A673 (cell line): ENCODE results near the gene JAGN1. TPM values are rescaled to one million over a fixed set of nuclear protein-coding genes. Genes with fewer than 3 reads are reported as not detected.

ENCODE experiments used
- BruUV-seq: library from RNA; stranded (reverse); fragments of 400-500 nt; replicated peaks from 2 replicates; lab custom pipeline; 2021; lab: Mats Ljungman, UMichigan
- CTCF ChIA-PET: fragments of 300-600 bp; sonication (Branson Sonifier 250); formaldehyde crosslinking; loops from one replicate; lab custom pipeline; 2022; ENCODE audit warnings: antibody characterized with exemption; lab: Charles Lee
- POLR2A ChIA-PET: fragments of 300-600 bp; sonication (Branson Sonifier 250); formaldehyde crosslinking; loops from one replicate; lab custom pipeline; 2022; ENCODE audit warnings: antibody characterized with exemption; ENCODE audit not compliant: low non-redundant PET; lab: Charles Lee
- DNase-seq: peaks from one replicate; pipeline ENCODE4 v3.0.0-alpha.2; 2015; ENCODE audit warnings: low spot score
- H3K27ac ChIP-seq: fragments of 200-600 bp; sonication (generic); 2 replicates; pipeline ENCODE4 v1.5.1; 2016; ENCODE audit warnings: mixed run types, low read depth, mild to moderate bottlenecking, mixed read lengths, antibody characterized with exemption, low read length; ENCODE audit not compliant: poor library complexity, severe bottlenecking
- H3K27me3 ChIP-seq: fragments of 200-600 bp; sonication (generic); replicated peaks from 2 replicates; pipeline ENCODE4 v1.6.1; 2017; ENCODE audit warnings: mixed run types, low read depth, mild to moderate bottlenecking, mixed read lengths, antibody characterized with exemption, low read length; ENCODE audit not compliant: insufficient read depth, poor library complexity
- H3K36me3 ChIP-seq: fragments of 200-600 bp; sonication (generic); 2 replicates; pipeline ENCODE4 v1.6.1; 2016; ENCODE audit warnings: mixed run types, mild to moderate bottlenecking, mixed read lengths, antibody characterized with exemption, low read length; ENCODE audit not compliant: insufficient read depth, poor library complexity, severe bottlenecking
- H3K4me1 ChIP-seq: fragments of 200-600 bp; sonication (generic); 2 replicates; pipeline ENCODE4 v1.6.1; 2017; ENCODE audit warnings: mixed run types, mild to moderate bottlenecking, mixed read lengths, antibody characterized with exemption, low read length; ENCODE audit not compliant: insufficient read depth, poor library complexity, severe bottlenecking
- H3K4me3 ChIP-seq: fragments of 200-600 bp; sonication (generic); 2 replicates; pipeline ENCODE4 v1.5.1; 2016; ENCODE audit warnings: low read depth, mixed run types, mild to moderate bottlenecking, mixed read lengths, low read length; ENCODE audit not compliant: poor library complexity, severe bottlenecking
- H3K9me3 ChIP-seq: fragments of 200-600 bp; sonication (generic); 2 replicates; pipeline ENCODE4 v1.6.1; 2016; ENCODE audit warnings: mixed run types, low read depth, mild to moderate bottlenecking, mixed read lengths, antibody characterized with exemption, low read length; ENCODE audit not compliant: poor library complexity, severe bottlenecking
- EZH2 ChIP-seq: fragments of 200-600 bp; sonication (generic); IDR thresholded peaks from 2 replicates; pipeline ENCODE4 v1.6.1; 2017; ENCODE audit warnings: borderline replicate concordance, low read depth, mild to moderate bottlenecking, mixed read lengths, antibody characterized with exemption, low read length; ENCODE audit not compliant: poor library complexity, severe bottlenecking
- intact Hi-C: fragments of 100-400 bp; cut with micrococcal nuclease; formaldehyde crosslinking; loops from one replicate; pipeline ENCODE4 v1.10.0; 2022; ENCODE audit not compliant: unreplicated experiment
- total RNA-seq: library from RNA; stranded (reverse); gene quantifications from 2 replicates; pipeline ENCODE4 v1.2.3, GENCODE V29; 2021
- TF ChIP-seq, protein P1 (sequence below): fragments of 300-800, 200-600 bp; sonication (generic); conservative IDR thresholded peaks from 2 replicates; pipeline ENCODE4 v1.5.1; 2017; ENCODE audit warnings: low read depth, mild to moderate bottlenecking, antibody characterized with exemption, low read length, moderate library complexity, mixed read lengths

JAGN1 gene
- total RNA-seq, 1 experiment from 2014 or later = 38.1 TPM

DNA sequence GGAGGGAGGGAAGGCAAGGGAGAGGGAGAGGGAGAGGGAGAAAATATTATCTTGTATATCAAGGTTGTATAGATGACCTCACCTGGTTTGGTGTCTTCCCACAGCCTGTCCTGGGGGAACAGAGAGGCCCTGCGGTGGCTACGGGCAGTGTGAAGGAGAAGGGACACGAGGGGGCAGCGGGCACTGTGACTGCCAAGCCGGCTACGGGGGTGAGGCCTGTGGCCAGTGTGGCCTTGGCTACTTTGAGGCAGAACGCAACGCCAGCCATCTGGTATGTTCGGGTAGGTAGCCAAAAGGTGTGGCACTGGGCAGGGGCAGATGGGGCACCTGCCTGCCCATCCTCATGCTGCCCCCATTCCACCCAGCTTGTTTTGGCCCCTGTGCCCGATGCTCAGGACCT is 50.3 kb downstream of the JAGN1 start:
- H3K9me3 ChIP-seq = no peaks in the 10 kb centered on the region
- intact Hi-C loops = no loop called here
- H3K4me3 ChIP-seq = no peak overlapping the region
- DNase-seq = no peak
- CTCF ChIA-PET = no interaction called here
- BruUV-seq = no TSS peak
- H3K4me1 ChIP-seq = no peaks in the 10 kb centered on the region
- H3K27ac ChIP-seq = no peak overlapping the region
- H3K27me3 ChIP-seq = no peaks in the 10 kb centered on the region
- POLR2A ChIA-PET = no interaction called here
- H3K36me3 ChIP-seq = peaks cover 7% of the 10 kb centered on the region
- TF ChIP-seq, protein P1, sequence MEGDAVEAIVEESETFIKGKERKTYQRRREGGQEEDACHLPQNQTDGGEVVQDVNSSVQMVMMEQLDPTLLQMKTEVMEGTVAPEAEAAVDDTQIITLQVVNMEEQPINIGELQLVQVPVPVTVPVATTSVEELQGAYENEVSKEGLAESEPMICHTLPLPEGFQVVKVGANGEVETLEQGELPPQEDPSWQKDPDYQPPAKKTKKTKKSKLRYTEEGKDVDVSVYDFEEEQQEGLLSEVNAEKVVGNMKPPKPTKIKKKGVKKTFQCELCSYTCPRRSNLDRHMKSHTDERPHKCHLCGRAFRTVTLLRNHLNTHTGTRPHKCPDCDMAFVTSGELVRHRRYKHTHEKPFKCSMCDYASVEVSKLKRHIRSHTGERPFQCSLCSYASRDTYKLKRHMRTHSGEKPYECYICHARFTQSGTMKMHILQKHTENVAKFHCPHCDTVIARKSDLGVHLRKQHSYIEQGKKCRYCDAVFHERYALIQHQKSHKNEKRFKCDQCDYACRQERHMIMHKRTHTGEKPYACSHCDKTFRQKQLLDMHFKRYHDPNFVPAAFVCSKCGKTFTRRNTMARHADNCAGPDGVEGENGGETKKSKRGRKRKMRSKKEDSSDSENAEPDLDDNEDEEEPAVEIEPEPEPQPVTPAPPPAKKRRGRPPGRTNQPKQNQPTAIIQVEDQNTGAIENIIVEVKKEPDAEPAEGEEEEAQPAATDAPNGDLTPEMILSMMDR = no peak
- no peak for TF ChIP-seq EZH2

DNA sequence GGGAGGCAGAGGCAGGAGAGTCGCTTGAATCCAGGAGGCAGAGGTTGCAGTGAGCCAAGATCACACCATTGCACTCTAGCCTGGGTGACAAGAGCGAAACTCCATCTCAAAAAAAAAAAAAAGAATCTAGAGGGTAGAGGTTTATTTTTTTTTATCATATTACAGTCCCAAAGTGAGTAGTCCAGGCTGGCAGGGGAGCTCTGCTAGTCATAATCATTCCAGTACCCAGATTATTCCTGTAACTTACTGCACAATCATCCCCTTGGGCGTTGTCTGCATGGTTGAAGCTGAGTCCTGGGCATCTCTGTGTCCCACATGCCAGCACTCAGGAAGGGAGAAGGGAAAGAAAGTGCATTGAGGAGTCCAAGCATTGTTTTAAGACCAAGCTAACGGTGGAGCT is 51.8 kb downstream of the JAGN1 start:
- Histone ChIP-seq H3K4me1 (no peaks in the 10 kb centered on the region), H3K27me3 (no peaks in the 10 kb centered on the region), H3K9me3 (no peaks in the 10 kb centered on the region), H3K27ac (no peak overlapping the region), H3K4me3 (no peak overlapping the region), H3K36me3 (no peaks in the 10 kb centered on the region)
- intact Hi-C loops = no loop called here
- no TSS peak for BruUV-seq
- CTCF ChIA-PET = interaction anchor here (1.3 kb wide), 1 partner anchor 10 kb away, joined by 4 read pairs; no protein-coding TSS in a partner anchor
- DNase-seq = no peak
- POLR2A ChIA-PET = no interaction called here
- TF ChIP-seq, protein P1 = no peak
- TF ChIP-seq EZH2 = no peak

DNA sequence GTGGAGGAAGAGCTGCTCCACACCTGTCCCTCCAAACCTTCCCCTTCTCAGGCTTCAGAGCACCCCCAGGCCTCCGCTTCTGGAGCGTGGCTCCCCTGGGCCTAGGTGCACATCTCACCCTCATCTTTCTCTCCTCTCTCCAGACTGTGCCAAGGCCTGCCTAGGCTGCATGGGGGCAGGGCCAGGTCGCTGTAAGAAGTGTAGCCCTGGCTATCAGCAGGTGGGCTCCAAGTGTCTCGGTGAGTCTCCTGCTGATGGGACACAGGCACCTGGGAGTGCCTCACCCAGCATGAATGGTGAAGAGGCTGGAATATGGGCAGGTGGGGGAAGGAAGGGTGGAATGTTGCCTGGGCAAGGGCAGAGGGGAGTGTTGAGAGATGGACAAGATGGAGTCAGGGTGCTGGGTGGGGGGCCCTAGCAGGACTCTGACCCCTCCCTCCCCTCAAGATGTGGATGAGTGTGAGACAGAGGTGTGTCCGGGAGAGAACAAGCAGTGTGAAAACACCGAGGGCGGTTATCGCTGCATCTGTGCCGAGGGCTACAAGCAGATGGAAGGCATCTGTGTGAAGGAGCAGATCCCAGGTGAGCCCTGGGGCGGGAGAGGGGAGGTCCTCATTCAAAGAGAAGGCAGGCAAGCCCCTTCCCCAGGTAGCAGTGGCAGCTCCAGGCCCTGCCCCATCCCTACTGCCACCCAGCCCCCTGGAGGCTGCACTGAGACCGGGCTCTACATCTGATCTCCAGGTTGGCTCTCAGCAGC is 52.7 kb downstream of the JAGN1 start:
- BruUV-seq = no TSS peak
- CTCF ChIA-PET = interaction anchor here (1.3 kb wide), 1 partner anchor 10 kb away, joined by 4 read pairs; no protein-coding TSS in a partner anchor
- POLR2A ChIA-PET = no interaction called here

More for the DNA sequence above, 52.7 kb downstream of the JAGN1 start:
- no peaks in the 10 kb centered on the region for H3K36me3 ChIP-seq
- no peak for DNase-seq
- H3K27ac ChIP-seq = no peak overlapping the region
- H3K4me3 ChIP-seq = no peak overlapping the region
- no peaks in the 10 kb centered on the region for H3K27me3 ChIP-seq
- intact Hi-C loops = no loop called here
- H3K9me3 ChIP-seq = no peaks in the 10 kb centered on the region
- H3K4me1 ChIP-seq = no peaks in the 10 kb centered on the region
- TF ChIP-seq, protein P1 = no peak
- TF ChIP-seq EZH2 = no peak

Other genes starting within 250 kb of the JAGN1 start
- 31.5 and 32.0 TPM in 2 replicates for gene MTMR14, start 241.1 kb upstream of the JAGN1 start, total RNA-seq
- not detected in 2 replicates for gene CPNE9, start 186.8 kb upstream of the JAGN1 start, total RNA-seq
- gene BRPF1, start 158.9 kb upstream of the JAGN1 start, total RNA-seq = 30.7 and 32.0 TPM in 2 replicates
- 48.8 and 60.2 TPM in 2 replicates for gene OGG1, start 140.7 kb upstream of the JAGN1 start, total RNA-seq
- gene CAMK1, start 120.7 kb upstream of the JAGN1 start, total RNA-seq = 26.7 and 28.0 TPM in 2 replicates
- gene TADA3, start 98.1 kb upstream of the JAGN1 start, total RNA-seq = 46.1 and 49.6 TPM in 2 replicates
- gene ARPC4, start 97.5 kb upstream of the JAGN1 start, total RNA-seq = 128 and 152 TPM in 2 replicates
- 6.7 and 9.5 TPM in 2 replicates for gene TTLL3, start 80.3 kb upstream of the JAGN1 start, total RNA-seq
- 46.9 and 67.2 TPM in 2 replicates for gene RPUSD3, start 46.6 kb upstream of the JAGN1 start, total RNA-seq
- not detected in 2 replicates for gene CIDEC, start 10.4 kb upstream of the JAGN1 start, total RNA-seq
- gene IL17RE, start 12.2 kb downstream of the JAGN1 start, total RNA-seq = 2.3 and 2.6 TPM in 2 replicates
- gene IL17RC, start 26.5 kb downstream of the JAGN1 start, total RNA-seq = 9.3 and 15.2 TPM in 2 replicates
- gene CRELD1, start 43.2 kb downstream of the JAGN1 start, total RNA-seq = 13.2 and 20.3 TPM in 2 replicates
- 1.1 and 1.8 TPM in 2 replicates for gene PRRT3, start 61.8 kb downstream of the JAGN1 start, total RNA-seq
- 43.8 and 59.5 TPM in 2 replicates for gene EMC3, start 96.2 kb downstream of the JAGN1 start, total RNA-seq
- gene FANCD2, start 135.8 kb downstream of the JAGN1 start, total RNA-seq = 64.6 and 69.2 TPM in 2 replicates
- gene FANCD2OS, start 217.6 kb downstream of the JAGN1 start, total RNA-seq = not detected in 2 replicates
- 121 and 123 TPM in 2 replicates for gene BRK1, start 225.1 kb downstream of the JAGN1 start, total RNA-seq